ENCODE data around the gene ZNF638. TPM values are rescaled to one million over a fixed set of nuclear protein-coding genes. Genes with fewer than 3 reads are reported as not detected.

Gene ZNF638
- total and polyA plus RNA-seq, 10 of the 15 experiments (the other 5 are each of a cell fraction or from before 2014, with no cell fraction given) = 37.6 to 133 (median 64.5) TPM

DNA sequence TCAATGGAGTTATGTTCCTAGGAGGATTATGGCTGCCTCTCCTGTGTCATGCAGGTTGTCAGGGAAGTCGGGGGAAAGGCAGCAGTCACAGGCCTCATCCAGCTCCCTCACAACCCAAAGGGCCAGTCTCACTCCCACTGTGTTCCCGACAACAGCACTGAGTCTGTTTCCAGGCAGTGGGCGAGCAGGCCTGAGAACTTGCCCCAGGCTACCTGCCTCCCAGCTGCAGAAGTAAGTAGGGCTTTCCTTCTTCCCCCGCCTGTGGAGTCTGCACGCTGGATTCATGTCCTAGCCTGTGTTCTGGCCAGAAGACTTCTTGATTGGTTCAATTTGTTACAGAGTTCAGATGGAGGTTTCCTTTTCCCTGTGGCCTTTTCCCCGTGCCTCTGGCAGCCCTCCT lies 8.2 kb upstream of the ZNF638 start (continued):
- TF ChIP-seq, protein P1, sequence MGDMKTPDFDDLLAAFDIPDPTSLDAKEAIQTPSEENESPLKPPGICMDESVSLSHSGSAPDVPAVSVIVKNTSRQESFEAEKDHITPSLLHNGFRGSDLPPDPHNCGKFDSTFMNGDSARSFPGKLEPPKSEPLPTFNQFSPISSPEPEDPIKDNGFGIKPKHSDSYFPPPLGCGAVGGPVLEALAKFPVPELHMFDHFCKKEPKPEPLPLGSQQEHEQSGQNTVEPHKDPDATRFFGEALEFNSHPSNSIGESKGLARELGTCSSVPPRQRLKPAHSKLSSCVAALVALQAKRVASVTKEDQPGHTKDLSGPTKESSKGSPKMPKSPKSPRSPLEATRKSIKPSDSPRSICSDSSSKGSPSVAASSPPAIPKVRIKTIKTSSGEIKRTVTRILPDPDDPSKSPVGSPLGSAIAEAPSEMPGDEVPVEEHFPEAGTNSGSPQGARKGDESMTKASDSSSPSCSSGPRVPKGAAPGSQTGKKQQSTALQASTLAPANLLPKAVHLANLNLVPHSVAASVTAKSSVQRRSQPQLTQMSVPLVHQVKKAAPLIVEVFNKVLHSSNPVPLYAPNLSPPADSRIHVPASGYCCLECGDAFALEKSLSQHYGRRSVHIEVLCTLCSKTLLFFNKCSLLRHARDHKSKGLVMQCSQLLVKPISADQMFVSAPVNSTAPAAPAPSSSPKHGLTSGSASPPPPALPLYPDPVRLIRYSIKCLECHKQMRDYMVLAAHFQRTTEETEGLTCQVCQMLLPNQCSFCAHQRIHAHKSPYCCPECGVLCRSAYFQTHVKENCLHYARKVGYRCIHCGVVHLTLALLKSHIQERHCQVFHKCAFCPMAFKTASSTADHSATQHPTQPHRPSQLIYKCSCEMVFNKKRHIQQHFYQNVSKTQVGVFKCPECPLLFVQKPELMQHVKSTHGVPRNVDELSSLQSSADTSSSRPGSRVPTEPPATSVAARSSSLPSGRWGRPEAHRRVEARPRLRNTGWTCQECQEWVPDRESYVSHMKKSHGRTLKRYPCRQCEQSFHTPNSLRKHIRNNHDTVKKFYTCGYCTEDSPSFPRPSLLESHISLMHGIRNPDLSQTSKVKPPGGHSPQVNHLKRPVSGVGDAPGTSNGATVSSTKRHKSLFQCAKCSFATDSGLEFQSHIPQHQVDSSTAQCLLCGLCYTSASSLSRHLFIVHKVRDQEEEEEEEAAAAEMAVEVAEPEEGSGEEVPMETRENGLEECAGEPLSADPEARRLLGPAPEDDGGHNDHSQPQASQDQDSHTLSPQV (IDR thresholded peaks at IDR 0.05) = no peak
- no peak for TF ChIP-seq SIX5 (IDR thresholded peaks at IDR 0.05; ENCODE audit: low read depth, low read length, severe bottlenecking)

DNA sequence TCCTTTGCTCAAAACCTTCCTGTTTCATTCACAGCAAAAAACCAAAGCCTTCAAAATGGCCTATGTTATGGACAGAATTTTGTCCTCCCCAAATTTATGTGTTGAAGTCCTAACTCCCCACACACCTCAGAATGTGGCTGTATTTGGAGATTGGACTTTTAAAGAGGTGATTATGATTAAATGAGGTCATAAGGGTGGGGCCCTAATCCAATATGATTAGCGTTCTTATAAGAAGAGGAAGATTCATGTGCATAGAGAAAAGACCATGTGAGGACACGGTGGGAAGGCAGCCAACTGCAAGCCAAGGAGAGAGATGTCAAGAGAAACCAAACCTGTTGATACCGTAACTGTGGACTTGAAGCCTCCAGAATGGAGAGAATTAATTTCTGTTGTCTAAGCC lies 4.6 kb upstream of the ZNF638 start:
- ATAC-seq (no peak), FAIRE-seq (no peak)
- intact Hi-C loops (cut with micrococcal nuclease; ENCODE audit: unreplicated experiment) = no loop called here
- TF ChIP-seq CHD4 (IDR thresholded peaks at IDR 0.05) (no peak), TCF12 (IDR thresholded peaks at IDR 0.05; ENCODE audit: low read depth, low read length) (no peak), YBX1 (IDR thresholded peaks at IDR 0.05) (no peak), BACH1 (IDR thresholded peaks at IDR 0.05; ENCODE audit: borderline replicate concordance) (no peak), BRCA1 (IDR thresholded peaks at IDR 0.05; ENCODE audit: low read depth, low read length) (no peak), HDAC6 (IDR thresholded peaks at IDR 0.05; ENCODE audit: unreplicated experiment) (no peak), STAT3 (IDR thresholded peaks at IDR 0.05; ENCODE audit: low read depth, low read length) (no peak)
- TF ChIP-seq, protein P2, sequence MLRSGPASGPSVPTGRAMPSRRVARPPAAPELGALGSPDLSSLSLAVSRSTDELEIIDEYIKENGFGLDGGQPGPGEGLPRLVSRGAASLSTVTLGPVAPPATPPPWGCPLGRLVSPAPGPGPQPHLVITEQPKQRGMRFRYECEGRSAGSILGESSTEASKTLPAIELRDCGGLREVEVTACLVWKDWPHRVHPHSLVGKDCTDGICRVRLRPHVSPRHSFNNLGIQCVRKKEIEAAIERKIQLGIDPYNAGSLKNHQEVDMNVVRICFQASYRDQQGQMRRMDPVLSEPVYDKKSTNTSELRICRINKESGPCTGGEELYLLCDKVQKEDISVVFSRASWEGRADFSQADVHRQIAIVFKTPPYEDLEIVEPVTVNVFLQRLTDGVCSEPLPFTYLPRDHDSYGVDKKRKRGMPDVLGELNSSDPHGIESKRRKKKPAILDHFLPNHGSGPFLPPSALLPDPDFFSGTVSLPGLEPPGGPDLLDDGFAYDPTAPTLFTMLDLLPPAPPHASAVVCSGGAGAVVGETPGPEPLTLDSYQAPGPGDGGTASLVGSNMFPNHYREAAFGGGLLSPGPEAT (IDR thresholded peaks at IDR 0.05; ENCODE audit: low read depth) = no peak
- TF ChIP-seq, protein P3, sequence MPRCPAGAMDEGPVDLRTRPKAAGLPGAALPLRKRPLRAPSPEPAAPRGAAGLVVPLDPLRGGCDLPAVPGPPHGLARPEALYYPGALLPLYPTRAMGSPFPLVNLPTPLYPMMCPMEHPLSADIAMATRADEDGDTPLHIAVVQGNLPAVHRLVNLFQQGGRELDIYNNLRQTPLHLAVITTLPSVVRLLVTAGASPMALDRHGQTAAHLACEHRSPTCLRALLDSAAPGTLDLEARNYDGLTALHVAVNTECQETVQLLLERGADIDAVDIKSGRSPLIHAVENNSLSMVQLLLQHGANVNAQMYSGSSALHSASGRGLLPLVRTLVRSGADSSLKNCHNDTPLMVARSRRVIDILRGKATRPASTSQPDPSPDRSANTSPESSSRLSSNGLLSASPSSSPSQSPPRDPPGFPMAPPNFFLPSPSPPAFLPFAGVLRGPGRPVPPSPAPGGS (IDR thresholded peaks at IDR 0.05; ENCODE audit: borderline replicate concordance, insufficient read depth, low read depth, low read length, poor library complexity, severe bottlenecking) = no peak
- TF ChIP-seq, protein P4, sequence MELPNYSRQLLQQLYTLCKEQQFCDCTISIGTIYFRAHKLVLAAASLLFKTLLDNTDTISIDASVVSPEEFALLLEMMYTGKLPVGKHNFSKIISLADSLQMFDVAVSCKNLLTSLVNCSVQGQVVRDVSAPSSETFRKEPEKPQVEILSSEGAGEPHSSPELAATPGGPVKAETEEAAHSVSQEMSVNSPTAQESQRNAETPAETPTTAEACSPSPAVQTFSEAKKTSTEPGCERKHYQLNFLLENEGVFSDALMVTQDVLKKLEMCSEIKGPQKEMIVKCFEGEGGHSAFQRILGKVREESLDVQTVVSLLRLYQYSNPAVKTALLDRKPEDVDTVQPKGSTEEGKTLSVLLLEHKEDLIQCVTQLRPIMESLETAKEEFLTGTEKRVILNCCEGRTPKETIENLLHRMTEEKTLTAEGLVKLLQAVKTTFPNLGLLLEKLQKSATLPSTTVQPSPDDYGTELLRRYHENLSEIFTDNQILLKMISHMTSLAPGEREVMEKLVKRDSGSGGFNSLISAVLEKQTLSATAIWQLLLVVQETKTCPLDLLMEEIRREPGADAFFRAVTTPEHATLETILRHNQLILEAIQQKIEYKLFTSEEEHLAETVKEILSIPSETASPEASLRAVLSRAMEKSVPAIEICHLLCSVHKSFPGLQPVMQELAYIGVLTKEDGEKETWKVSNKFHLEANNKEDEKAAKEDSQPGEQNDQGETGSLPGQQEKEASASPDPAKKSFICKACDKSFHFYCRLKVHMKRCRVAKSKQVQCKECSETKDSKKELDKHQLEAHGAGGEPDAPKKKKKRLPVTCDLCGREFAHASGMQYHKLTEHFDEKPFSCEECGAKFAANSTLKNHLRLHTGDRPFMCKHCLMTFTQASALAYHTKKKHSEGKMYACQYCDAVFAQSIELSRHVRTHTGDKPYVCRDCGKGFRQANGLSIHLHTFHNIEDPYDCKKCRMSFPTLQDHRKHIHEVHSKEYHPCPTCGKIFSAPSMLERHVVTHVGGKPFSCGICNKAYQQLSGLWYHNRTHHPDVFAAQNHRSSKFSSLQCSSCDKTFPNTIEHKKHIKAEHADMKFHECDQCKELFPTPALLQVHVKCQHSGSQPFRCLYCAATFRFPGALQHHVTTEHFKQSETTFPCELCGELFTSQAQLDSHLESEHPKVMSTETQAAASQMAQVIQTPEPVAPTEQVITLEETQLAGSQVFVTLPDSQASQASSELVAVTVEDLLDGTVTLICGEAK (IDR thresholded peaks at IDR 0.05; ENCODE audit: borderline replicate concordance) = no peak

More for the DNA sequence above, 4.6 kb upstream of the ZNF638 start:
- no TSS peak for BruUV-seq (replicated peaks)
- Histone ChIP-seq H3K27me3 (replicated peaks in 1 of 2; ENCODE audit: control insufficient read depth in 2 of 2, insufficient read depth in 2 of 2, low read length in 1 of 2) (no peaks in the 10 kb centered on the region), H3K4me2 (ENCODE audit: control insufficient read depth, insufficient read depth) (no peak overlapping the region), H3K27ac (ENCODE audit: control insufficient read depth, insufficient read depth) (no peak overlapping the region), H3K9ac (ENCODE audit: control insufficient read depth, insufficient read depth, low read length) (no peak overlapping the region), H4K20me1 (ENCODE audit: control insufficient read depth, insufficient read depth) (no peaks in the 10 kb centered on the region), H2AFZ (ENCODE audit: control insufficient read depth, low read depth, low read length) (no peak overlapping the region), H3K4me3 (no peak overlapping the region), H3K36me3 (ENCODE audit: control insufficient read depth in 2 of 2, insufficient read depth in 2 of 2, low read length in 1 of 2) (no peaks in the 10 kb centered on the region; a peak in 1 of 4 replicates), H3K9me3 (replicated peaks; ENCODE audit: control insufficient read depth, insufficient read depth, low read length) (no peaks in the 10 kb centered on the region; the same call in 2 of the 3 replicates), H3K79me2 (ENCODE audit: control insufficient read depth, insufficient read depth, low read length) (peaks cover 5% of the 10 kb centered on the region), H3K4me1 (ENCODE audit: control insufficient read depth, insufficient read depth, low read length) (no peaks in the 10 kb centered on the region)
- ChIA-PET SMC1A (ENCODE audit: uncharacterized antibody, unreplicated experiment) (no interaction called here), POLR2A (no interaction called here), RAD21 (ENCODE audit: unreplicated experiment) (no interaction called here), CTCF (no interaction called here)
- 27% methylated on average over 3 of the region's 3 CpGs for WGBS (ENCODE audit: insufficient coverage, insufficient replicate concordance, low lambda C conversion rate, missing lambda C conversion rate)
- in situ Hi-C loops (cut with MboI) = no loop called here
- DNase-seq (ENCODE audit: low read depth, low spot score) = no peak

Measured in GM12878 (cell line).